KMS-11 (cell line): ENCODE measurements around the gene BMP7.

Source experiments
- H2AFZ ChIP-seq: fragments of 200-600 bp; sonication (generic); 2 replicates; pipeline ENCODE4 v1.6.1; 2016; ENCODE audit warnings: antibody characterized with exemption, mixed run types, low read depth
- H3K27ac ChIP-seq: fragments of 200-600 bp; sonication (generic); 2 replicates; pipeline ENCODE4 v1.6.1; 2016; ENCODE audit warnings: mild to moderate bottlenecking, mixed run types
- H3K27me3 ChIP-seq: fragments of 200-600 bp; sonication (generic); 2 replicates; pipeline ENCODE4 v1.6.1; 2017; ENCODE audit warnings: mild to moderate bottlenecking, low read depth, mixed run types, moderate library complexity; ENCODE audit not compliant: insufficient read depth
- H3K36me3 ChIP-seq: fragments of 200-600 bp; sonication (generic); 2 replicates; pipeline ENCODE4 v1.6.1; 2017; ENCODE audit warnings: mild to moderate bottlenecking, mixed run types; ENCODE audit not compliant: insufficient read depth
- H3K4me1 ChIP-seq: fragments of 200-600 bp; sonication (generic); 2 replicates; pipeline ENCODE4 v1.6.1; 2016; ENCODE audit warnings: mild to moderate bottlenecking, low read depth, mixed run types; ENCODE audit not compliant: poor library complexity, severe bottlenecking
- H3K4me2 ChIP-seq: fragments of 200-600 bp; sonication (generic); 2 replicates; pipeline ENCODE4 v1.7.0; 2016; ENCODE audit warnings: mild to moderate bottlenecking, mixed run types
- H3K4me3 ChIP-seq: fragments of 200-600 bp; sonication (generic); IDR thresholded peaks from 2 replicates; pipeline ENCODE4 v1.6.1; 2017; ENCODE audit warnings: low read depth, low read length, mixed read lengths; ENCODE audit not compliant: insufficient read depth
- H3K79me2 ChIP-seq: fragments of 200-600 bp; sonication (generic); 2 replicates; pipeline ENCODE4 v1.6.1; 2016; ENCODE audit warnings: low read depth, mixed run types; ENCODE audit not compliant: insufficient read depth
- H3K9ac ChIP-seq: fragments of 200-600 bp; sonication (generic); 2 replicates; pipeline ENCODE4 v1.6.1; 2016; ENCODE audit warnings: mild to moderate bottlenecking, mixed run types
- H4K20me1 ChIP-seq: fragments of 200-600 bp; sonication (generic); 2 replicates; pipeline ENCODE4 v1.6.1; 2016; ENCODE audit warnings: mild to moderate bottlenecking, mixed run types; ENCODE audit not compliant: insufficient read depth
- TF ChIP-seq, protein P1 (sequence below): fragments of 200-600 bp; sonication (generic); conservative IDR thresholded peaks from 2 replicates; pipeline ENCODE4 v1.6.1; 2017; ENCODE audit warnings: low read depth, mild to moderate bottlenecking, antibody characterized with exemption, low read length, moderate library complexity, mixed read lengths

Gene BMP7

DNA sequence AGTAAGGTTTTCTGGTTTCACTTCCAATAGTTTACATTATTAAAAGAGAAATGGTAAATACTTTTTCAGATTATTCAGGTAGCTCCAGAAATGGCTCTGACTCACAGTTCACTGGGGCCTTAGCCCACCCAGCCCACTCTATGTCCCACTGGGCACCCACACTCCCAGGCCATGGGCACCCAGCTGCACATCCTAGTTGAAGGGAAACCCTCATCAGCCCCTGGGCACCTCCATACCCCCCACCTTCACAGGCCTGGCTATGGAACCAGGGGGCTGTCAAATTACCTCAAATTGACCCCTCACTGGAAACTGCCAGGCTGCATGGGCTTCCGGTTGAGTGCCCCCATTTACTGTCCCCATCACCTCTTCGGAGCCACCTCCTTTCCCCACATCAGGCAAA lies 51.5 kb downstream of the BMP7 start:
- no peak overlapping the region for H3K4me3 ChIP-seq
- H3K79me2 ChIP-seq = no peaks in the 10 kb centered on the region

DNA sequence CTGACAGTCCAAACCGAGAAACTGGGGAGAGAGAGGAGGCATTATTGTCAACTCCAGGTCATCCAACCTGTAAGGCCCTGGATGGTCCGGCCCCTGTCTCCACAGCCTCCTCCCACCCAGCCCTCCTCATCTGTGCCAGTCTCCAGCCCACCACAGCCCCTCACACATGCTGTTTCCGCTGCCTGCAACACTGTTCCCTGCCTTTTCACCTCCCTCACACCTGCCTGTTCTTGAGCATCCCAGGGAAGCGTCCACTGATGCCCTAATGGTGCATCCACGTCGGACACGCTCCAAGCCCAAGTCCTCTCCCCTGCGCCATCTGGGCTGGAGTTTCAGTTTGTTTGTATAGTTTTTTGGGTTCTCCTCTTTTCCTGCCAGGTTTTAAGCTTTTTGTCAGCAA lies 52.0 kb downstream of the BMP7 start:
- no peaks in the 10 kb centered on the region for H3K27me3 ChIP-seq
- H4K20me1 ChIP-seq = no peaks in the 10 kb centered on the region

More for the DNA sequence above, 51.5 kb downstream of the BMP7 start:
- TF ChIP-seq, protein P1, sequence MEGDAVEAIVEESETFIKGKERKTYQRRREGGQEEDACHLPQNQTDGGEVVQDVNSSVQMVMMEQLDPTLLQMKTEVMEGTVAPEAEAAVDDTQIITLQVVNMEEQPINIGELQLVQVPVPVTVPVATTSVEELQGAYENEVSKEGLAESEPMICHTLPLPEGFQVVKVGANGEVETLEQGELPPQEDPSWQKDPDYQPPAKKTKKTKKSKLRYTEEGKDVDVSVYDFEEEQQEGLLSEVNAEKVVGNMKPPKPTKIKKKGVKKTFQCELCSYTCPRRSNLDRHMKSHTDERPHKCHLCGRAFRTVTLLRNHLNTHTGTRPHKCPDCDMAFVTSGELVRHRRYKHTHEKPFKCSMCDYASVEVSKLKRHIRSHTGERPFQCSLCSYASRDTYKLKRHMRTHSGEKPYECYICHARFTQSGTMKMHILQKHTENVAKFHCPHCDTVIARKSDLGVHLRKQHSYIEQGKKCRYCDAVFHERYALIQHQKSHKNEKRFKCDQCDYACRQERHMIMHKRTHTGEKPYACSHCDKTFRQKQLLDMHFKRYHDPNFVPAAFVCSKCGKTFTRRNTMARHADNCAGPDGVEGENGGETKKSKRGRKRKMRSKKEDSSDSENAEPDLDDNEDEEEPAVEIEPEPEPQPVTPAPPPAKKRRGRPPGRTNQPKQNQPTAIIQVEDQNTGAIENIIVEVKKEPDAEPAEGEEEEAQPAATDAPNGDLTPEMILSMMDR = no peak
- H3K9ac ChIP-seq = no peak overlapping the region
- H2AFZ ChIP-seq = no peak overlapping the region
- H4K20me1 ChIP-seq = no peaks in the 10 kb centered on the region
- no peak overlapping the region for H3K27ac ChIP-seq
- no peaks in the 10 kb centered on the region for H3K27me3 ChIP-seq
- H3K4me2 ChIP-seq = no peak overlapping the region
- no peaks in the 10 kb centered on the region for H3K36me3 ChIP-seq
- H3K4me1 ChIP-seq = no peaks in the 10 kb centered on the region

DNA sequence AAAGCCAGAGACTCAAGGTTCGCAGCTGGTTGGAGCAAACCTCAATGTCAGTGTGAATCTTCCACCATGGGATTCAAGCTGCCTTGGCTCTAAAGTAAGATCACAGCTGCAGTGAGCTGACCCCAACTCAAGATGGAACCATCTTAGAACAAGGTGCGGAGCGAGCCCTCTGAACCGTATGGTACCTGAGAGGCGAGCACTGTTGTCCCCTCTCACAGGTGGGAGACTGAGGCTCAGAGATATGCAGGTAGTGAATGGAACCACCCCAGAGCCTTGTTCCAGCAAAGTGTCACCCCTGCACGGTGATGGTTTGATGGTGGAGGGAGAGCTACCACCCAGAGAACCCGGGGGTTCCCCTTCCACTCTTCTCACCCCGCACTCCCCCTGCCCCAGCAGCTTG lies 52.5 kb downstream of the BMP7 start:
- Histone ChIP-seq H3K9ac (no peak overlapping the region), H2AFZ (no peak overlapping the region), H3K27me3 (no peaks in the 10 kb centered on the region)

More for the DNA sequence above, 52.0 kb downstream of the BMP7 start:
- Histone ChIP-seq H3K9ac (no peak overlapping the region), H3K79me2 (no peaks in the 10 kb centered on the region), H3K4me1 (no peaks in the 10 kb centered on the region), H3K4me3 (no peak overlapping the region), H3K36me3 (no peaks in the 10 kb centered on the region), H3K4me2 (no peak overlapping the region), H2AFZ (no peak overlapping the region), H3K27ac (no peak overlapping the region)
- TF ChIP-seq, protein P1 = no peak

DNA sequence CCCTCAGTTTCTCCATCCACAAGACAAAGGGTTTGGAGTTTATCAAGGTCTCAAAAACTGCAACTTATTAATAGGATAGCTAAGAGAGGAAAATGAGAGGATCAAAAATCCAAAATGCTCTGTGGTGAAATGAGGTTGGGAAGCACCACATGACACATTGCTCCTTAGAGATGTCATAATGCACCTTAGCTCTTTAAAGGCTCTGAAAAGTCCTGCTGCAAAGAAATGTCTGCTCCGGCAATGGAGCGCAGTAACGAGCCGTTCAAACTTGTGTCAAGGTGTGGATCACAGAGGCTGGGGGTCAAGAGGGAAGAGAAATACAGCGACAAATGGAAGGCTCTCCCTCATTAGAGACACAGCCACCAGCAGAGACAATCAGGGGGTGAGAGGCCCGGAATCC lies 53.1 kb downstream of the BMP7 start:
- no peaks in the 10 kb centered on the region for H3K4me1 ChIP-seq
- TF ChIP-seq, protein P1 = no peak
- H3K27ac ChIP-seq = no peak overlapping the region
- no peak overlapping the region for H3K4me2 ChIP-seq
- no peaks in the 10 kb centered on the region for H3K36me3 ChIP-seq
- no peak overlapping the region for H2AFZ ChIP-seq
- H3K4me3 ChIP-seq = no peak overlapping the region
- H3K27me3 ChIP-seq = no peaks in the 10 kb centered on the region
- no peaks in the 10 kb centered on the region for H4K20me1 ChIP-seq
- H3K9ac ChIP-seq = no peak overlapping the region
- H3K79me2 ChIP-seq = no peaks in the 10 kb centered on the region

More for the DNA sequence above, 52.5 kb downstream of the BMP7 start:
- H3K79me2 ChIP-seq = no peaks in the 10 kb centered on the region
- H4K20me1 ChIP-seq = no peaks in the 10 kb centered on the region
- no peak overlapping the region for H3K4me2 ChIP-seq
- no peak overlapping the region for H3K27ac ChIP-seq
- no peaks in the 10 kb centered on the region for H3K4me1 ChIP-seq
- TF ChIP-seq, protein P1 = no peak
- H3K36me3 ChIP-seq = no peaks in the 10 kb centered on the region
- no peak overlapping the region for H3K4me3 ChIP-seq
